ENCODE data around the gene PDXK. TPM values are rescaled to one million over a fixed set of nuclear protein-coding genes. Genes with fewer than 3 reads are reported as not detected.
"Not testable (repeated sequence)": the region's sequence is repeated elsewhere in the genome, so short reads cannot be mapped to it uniquely, and the experiment has no call there.

The PDXK gene
- total RNA-seq, 1 experiment from 2014 or later = 175 TPM

DNA sequence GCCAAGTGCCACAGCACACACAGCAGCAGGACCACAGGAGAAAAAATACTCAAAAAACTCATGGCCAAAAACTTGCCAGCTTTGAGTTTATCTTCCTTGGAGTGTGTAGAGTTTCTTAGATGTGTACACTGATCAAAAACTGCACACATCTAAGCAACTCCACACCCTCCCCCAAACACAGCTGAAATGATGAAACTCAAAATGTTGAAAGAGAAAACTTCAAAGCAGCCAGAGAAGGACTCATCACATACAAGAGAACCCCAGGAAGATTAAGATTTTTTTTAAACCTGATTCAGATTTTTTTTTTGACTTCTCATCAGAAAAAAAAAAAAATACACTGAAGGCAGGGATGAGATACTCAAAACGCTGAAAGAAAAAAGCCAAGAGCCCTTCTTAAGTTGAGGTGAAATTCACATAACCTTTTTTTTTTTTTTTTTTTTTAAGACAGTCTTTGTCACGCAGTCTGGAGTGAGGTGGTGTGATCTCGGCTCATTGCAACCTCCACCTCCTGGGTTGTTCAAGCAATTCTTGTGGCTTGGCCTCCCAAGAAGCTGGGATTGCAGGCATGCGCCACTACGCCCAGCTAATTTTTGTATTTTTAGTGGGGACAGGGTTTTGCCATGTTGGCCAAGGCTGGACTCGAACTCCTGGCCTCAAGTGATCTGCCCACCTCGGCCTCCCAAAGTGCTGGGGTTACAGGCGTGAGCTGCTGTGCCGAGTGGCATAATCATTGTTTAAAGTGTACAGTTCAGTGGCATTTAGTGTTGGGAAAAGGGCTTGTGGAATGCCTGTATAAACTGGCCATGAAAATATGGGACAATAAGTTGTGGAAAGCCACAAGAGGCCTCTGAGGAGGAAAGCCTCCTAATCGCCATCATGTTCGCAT, 20.9 kb upstream of the PDXK start:
- TF ChIP-seq EZH2 (IDR thresholded peaks at IDR 0.05; ENCODE audit: low read depth) (no peak), CTCF (conservative IDR thresholded peaks at IDR 0.05) (no peak)
- Histone ChIP-seq H3K4me3 (no peak overlapping the region), H3K9me2 (ENCODE audit: insufficient read depth) (no peaks in the 10 kb centered on the region), H2AFZ (no peak overlapping the region), H3K4me1 (replicated peaks; ENCODE audit: insufficient read depth) (no peaks in the 10 kb centered on the region), H3K27me3 (ENCODE audit: insufficient read depth, low read depth) (no peaks in the 10 kb centered on the region), H3K9me3 (ENCODE audit: insufficient read depth, low read depth) (no peaks in the 10 kb centered on the region), H3K27ac (no peak overlapping the region), H3K36me3 (ENCODE audit: low read depth) (no peaks in the 10 kb centered on the region), H3K4me2 (no peak overlapping the region), H4K20me1 (ENCODE audit: insufficient read depth) (no peaks in the 10 kb centered on the region), H3F3A (ENCODE audit: insufficient read depth, low read depth) (no peaks in the 10 kb centered on the region), H3K79me2 (ENCODE audit: low read depth) (no peaks in the 10 kb centered on the region)
- BruUV-seq (replicated peaks) = no TSS peak
- CTCF ChIA-PET = no interaction called here
- DNase-seq = no peak
- intact Hi-C loops (cut with micrococcal nuclease; ENCODE audit: unreplicated experiment) = no loop called here
- POLR2A ChIA-PET (ENCODE audit: unreplicated experiment) = no interaction called here

- H2AFZ ChIP-seq; H3K36me3 ChIP-seq (ENCODE audit: low read depth); H3F3A ChIP-seq (ENCODE audit: insufficient read depth, low read depth); intact Hi-C loops (cut with micrococcal nuclease; ENCODE audit: unreplicated experiment); H3K4me2 ChIP-seq; H3K27ac ChIP-seq; BruUV-seq (replicated peaks); H3K27me3 ChIP-seq (ENCODE audit: insufficient read depth, low read depth); POLR2A ChIA-PET (ENCODE audit: unreplicated experiment); H4K20me1 ChIP-seq (ENCODE audit: insufficient read depth); H3K9me3 ChIP-seq (ENCODE audit: insufficient read depth, low read depth); H3K79me2 ChIP-seq (ENCODE audit: low read depth); H3K4me1 ChIP-seq (replicated peaks; ENCODE audit: insufficient read depth); H3K4me3 ChIP-seq; DNase-seq; CTCF ChIA-PET; H3K9me2 ChIP-seq (ENCODE audit: insufficient read depth): not testable (repeated sequence)
Observed at GRCh38 chr21:43699492-43699777, 19.5 kb upstream of the PDXK start.

DNA sequence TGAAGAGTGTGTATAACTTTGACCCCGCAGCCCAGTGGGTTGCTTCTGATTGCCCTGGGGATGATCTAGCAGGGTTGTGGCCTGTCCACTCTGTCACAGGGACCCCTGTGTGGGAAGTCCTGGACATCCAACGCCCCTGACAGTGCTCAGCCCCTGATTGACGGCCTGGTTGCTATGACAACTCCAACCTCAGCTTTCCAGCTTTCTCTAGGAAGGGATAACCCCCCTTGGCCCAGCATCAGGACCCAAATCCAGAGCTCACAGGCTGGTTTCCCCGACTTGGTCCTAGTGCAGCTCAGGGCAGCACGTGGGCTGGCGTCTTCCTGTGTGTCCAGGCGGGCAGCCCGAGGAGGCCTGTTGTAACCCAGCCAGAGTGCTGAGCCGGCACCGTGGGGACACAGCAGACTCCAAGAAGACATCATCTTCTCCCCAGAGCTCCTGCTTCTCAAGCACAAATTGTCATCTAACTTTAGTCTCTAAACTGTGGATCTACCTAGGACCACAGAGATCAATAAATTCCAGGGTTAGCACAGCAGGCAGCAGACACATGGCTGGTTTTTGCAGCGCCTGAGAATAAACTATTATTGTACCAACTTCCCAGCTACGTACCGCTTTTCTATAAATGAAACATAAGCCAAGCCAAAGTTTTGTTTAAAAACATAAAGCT, 18.9 kb upstream of the PDXK start:
- no peaks in the 10 kb centered on the region for H3K4me1 ChIP-seq (replicated peaks; ENCODE audit: insufficient read depth)
- CTCF ChIA-PET = no interaction called here
- DNase-seq = no peak
- intact Hi-C loops (cut with micrococcal nuclease; ENCODE audit: unreplicated experiment) = no loop called here
- no peaks in the 10 kb centered on the region for H3K27me3 ChIP-seq (ENCODE audit: insufficient read depth, low read depth)
- TF ChIP-seq CTCF (conservative IDR thresholded peaks at IDR 0.05) (no peak), EZH2 (IDR thresholded peaks at IDR 0.05; ENCODE audit: low read depth) (no peak)
- H3K79me2 ChIP-seq (ENCODE audit: low read depth) = no peaks in the 10 kb centered on the region
- H3K36me3 ChIP-seq (ENCODE audit: low read depth) = no peaks in the 10 kb centered on the region
- no peak overlapping the region for H3K4me3 ChIP-seq
- no peak overlapping the region for H3K27ac ChIP-seq
- H2AFZ ChIP-seq = no peak overlapping the region
- BruUV-seq (replicated peaks) = no TSS peak
- no peaks in the 10 kb centered on the region for H3K9me2 ChIP-seq (ENCODE audit: insufficient read depth)
- no peak overlapping the region for H3K4me2 ChIP-seq
- H3F3A ChIP-seq (ENCODE audit: insufficient read depth, low read depth) = no peaks in the 10 kb centered on the region
- no peaks in the 10 kb centered on the region for H4K20me1 ChIP-seq (ENCODE audit: insufficient read depth)
- no peaks in the 10 kb centered on the region for H3K9me3 ChIP-seq (ENCODE audit: insufficient read depth, low read depth)
- POLR2A ChIA-PET (ENCODE audit: unreplicated experiment) = no interaction called here

All from PC-9 (cell line).